IgD-negative memory B cell (primary cell): ENCODE results near the gene RNU11. TPM values are rescaled to one million over a fixed set of nuclear protein-coding genes. Genes with fewer than 3 reads are reported as not detected.
"Not testable (repeated sequence)": the region's sequence is repeated elsewhere in the genome, so short reads cannot be mapped to it uniquely, and the experiment has no call there.

Experiments
- H3K27ac Mint-ChIP-seq, 3 donors: one replicate each; pipeline ENCODE4 v1.8.0; 2020 to 2022; ENCODE audit warnings: mild to moderate bottlenecking in 3 of 3, mixed read lengths in 3 of 3, moderate library complexity in 1 of 3
- H3K27me3 Mint-ChIP-seq: one replicate; pipeline ENCODE4 v1.8.0; 2021; ENCODE audit warnings: mixed read lengths
- H3K36me3 Mint-ChIP-seq: one replicate; pipeline ENCODE4 v1.8.0; 2020; ENCODE audit warnings: mild to moderate bottlenecking, mixed read lengths
- H3K4me1 Mint-ChIP-seq, 3 donors: one replicate each; pipeline ENCODE4 v1.8.0; 2020 to 2022; ENCODE audit warnings: mixed read lengths in 3 of 3, mild to moderate bottlenecking in 1 of 3
- H3K4me3 Mint-ChIP-seq, 4 donors: one replicate each; pipeline ENCODE4 v1.8.0; 2020 to 2022; ENCODE audit warnings: mild to moderate bottlenecking in 4 of 4, mixed read lengths in 4 of 4, moderate library complexity in 3 of 4
- H3K9me3 Mint-ChIP-seq, 3 donors: one replicate each; pipeline ENCODE4 v1.8.0; 2020 to 2021; ENCODE audit warnings: mixed read lengths in 3 of 3, mild to moderate bottlenecking in 1 of 3
- polyA plus RNA-seq: library from polyadenylated mRNA; unstranded; fragments of 300-500 nt; fragmentation: Illumina TruSeq; gene quantifications from one replicate; pipeline ENCODE4 v1.2.3, GENCODE V29; 2021

RNU11 gene
- polyA plus RNA-seq, 1 donor from 2014 or later, result not detected

DNA sequence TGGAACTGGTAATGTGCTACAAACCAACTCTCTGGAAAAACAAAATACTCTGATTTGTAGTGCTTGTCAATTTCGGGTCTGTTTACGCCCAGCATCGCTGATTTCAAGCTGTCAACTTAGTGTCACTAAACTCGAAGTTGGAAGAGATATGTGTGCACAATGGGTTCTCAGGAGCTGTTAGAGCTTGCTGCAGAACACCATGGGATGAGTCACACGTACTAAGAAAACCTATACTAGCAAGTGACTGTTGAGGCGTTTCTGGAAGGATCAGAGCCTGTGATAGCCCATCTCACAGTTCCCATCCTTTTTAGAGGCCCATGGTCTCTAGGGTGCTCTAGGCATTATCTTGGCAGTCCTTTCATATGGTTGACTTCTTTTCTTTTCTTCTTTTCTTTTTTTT, 34.4 kb downstream of the RNU11 start:
- no peaks in the 10 kb centered on the region for H3K36me3 Mint-ChIP-seq
- no peaks in the 10 kb centered on the region for H3K27me3 Mint-ChIP-seq
- H3K27ac Mint-ChIP-seq, result no peak overlapping the region
- H3K9me3 Mint-ChIP-seq, result no peaks in the 10 kb centered on the region
- H3K4me3 Mint-ChIP-seq, result no peak overlapping the region
- H3K4me1 Mint-ChIP-seq, result peaks cover 0 to 4% (median 3%) of the 10 kb centered on the region in 3 donors

GRCh38 chr1:28684937-28685336, 36.5 kb downstream of the RNU11 start:
- peaks cover 0 to 4% (median 3%) of the 10 kb centered on the region in 3 donors for H3K4me1 Mint-ChIP-seq
- no peaks in the 10 kb centered on the region for H3K27me3 Mint-ChIP-seq
- H3K9me3 Mint-ChIP-seq, result no peaks in the 10 kb centered on the region
- H3K27ac Mint-ChIP-seq, result no peak overlapping the region
- no peak overlapping the region for H3K4me3 Mint-ChIP-seq
- no peaks in the 10 kb centered on the region for H3K36me3 Mint-ChIP-seq

DNA sequence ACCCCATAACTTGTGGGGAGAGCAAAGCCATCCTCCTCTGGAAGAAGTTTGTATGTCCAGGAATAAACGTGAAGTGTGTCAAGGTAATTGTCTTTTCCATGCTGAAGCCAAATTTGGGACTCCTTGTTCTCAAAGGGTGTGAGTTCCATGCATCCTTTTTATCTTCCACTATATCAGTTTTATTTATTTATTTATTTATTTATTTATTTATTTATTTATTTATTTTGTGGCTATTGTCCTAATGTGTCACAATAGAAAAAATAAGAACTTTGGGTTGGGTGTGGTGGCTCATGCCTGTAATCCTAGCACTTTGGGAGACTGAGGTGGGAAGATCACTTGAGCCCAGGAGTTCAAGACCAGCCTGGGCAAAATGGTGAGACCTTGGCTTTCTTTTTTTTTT, 43.2 kb downstream of the RNU11 start:
- not testable (repeated sequence) for H3K4me3 Mint-ChIP-seq, H3K4me1 Mint-ChIP-seq, H3K36me3 Mint-ChIP-seq, H3K27ac Mint-ChIP-seq, H3K27me3 Mint-ChIP-seq, H3K9me3 Mint-ChIP-seq

Other genes starting within 250 kb of the RNU11 start
- 13.3 TPM for gene RCC1, start 142.6 kb upstream of the RNU11 start, polyA plus RNA-seq
- gene TRNAU1AP, start 95.5 kb upstream of the RNU11 start, polyA plus RNA-seq, result 29.2 TPM
- not detected for gene RAB42, start 56.3 kb upstream of the RNU11 start, polyA plus RNA-seq
- gene TAF12, start 5.5 kb upstream of the RNU11 start, polyA plus RNA-seq, result 37.5 TPM
- 17.4 TPM for gene GMEB1, start 20.2 kb downstream of the RNU11 start, polyA plus RNA-seq
- 110 TPM for gene YTHDF2, start 88.3 kb downstream of the RNU11 start, polyA plus RNA-seq
- gene OPRD1, start 163.6 kb downstream of the RNU11 start, polyA plus RNA-seq, result 0.03 TPM